SU-DHL-6 (cell line): ENCODE results near the gene PTPRN2.
"Not testable (repeated sequence)": the region's sequence is repeated elsewhere in the genome, so short reads cannot be mapped to it uniquely, and the experiment has no call there.

Experiments
- EZH2phosphoT487 ChIP-seq: fragments of 200-600 bp; sonication (generic), shearing (Covaris generic); conservative IDR thresholded peaks from 2 replicates; pipeline ENCODE4 v1.6.1; 2018; ENCODE audit warnings: mild to moderate bottlenecking, antibody characterized with exemption, low read length, moderate library complexity, mixed read lengths
- TF ChIP-seq, protein P1 (sequence below): fragments of 200-600 bp; sonication (generic); IDR thresholded peaks from one replicate; pipeline ENCODE4 v1.5.1; 2017; ENCODE audit warnings: antibody characterized with exemption, mild to moderate bottlenecking, low read length, moderate library complexity; ENCODE audit not compliant: insufficient read depth, poor library complexity, severe bottlenecking

DNA sequence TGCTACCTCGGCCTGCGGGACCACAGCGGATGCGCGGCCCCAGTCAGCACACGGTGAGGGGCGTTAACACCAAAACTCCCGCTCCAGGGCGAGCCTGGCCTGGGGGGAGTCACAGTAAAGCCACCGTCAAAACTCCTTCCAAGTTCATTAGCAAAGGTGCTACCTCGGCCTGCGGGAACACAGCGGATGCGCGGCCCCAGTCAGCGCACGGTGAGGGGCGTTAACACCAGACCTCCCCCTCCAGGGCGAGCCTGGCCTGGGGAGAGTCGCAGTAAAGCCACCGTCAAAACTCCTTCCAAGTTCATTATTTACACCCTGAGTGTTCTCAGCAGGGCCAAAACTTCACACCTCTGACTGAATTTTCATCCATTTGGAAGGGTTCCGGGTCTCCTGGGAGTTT, 130.0 kb downstream of the PTPRN2 start:
- TF ChIP-seq, protein P1, sequence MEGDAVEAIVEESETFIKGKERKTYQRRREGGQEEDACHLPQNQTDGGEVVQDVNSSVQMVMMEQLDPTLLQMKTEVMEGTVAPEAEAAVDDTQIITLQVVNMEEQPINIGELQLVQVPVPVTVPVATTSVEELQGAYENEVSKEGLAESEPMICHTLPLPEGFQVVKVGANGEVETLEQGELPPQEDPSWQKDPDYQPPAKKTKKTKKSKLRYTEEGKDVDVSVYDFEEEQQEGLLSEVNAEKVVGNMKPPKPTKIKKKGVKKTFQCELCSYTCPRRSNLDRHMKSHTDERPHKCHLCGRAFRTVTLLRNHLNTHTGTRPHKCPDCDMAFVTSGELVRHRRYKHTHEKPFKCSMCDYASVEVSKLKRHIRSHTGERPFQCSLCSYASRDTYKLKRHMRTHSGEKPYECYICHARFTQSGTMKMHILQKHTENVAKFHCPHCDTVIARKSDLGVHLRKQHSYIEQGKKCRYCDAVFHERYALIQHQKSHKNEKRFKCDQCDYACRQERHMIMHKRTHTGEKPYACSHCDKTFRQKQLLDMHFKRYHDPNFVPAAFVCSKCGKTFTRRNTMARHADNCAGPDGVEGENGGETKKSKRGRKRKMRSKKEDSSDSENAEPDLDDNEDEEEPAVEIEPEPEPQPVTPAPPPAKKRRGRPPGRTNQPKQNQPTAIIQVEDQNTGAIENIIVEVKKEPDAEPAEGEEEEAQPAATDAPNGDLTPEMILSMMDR = not testable (repeated sequence)
- not testable (repeated sequence) for TF ChIP-seq EZH2phosphoT487
